ENCODE measurements around the gene LCE1E.

Gene LCE1E

GRCh38 chr1:152758636-152759035 is 27.4 kb upstream of the LCE1E start:
- Histone ChIP-seq H3K4me1 (ENCODE audit: low read length) (no peaks in the 10 kb centered on the region), H3K27me3 (replicated peaks; ENCODE audit: insufficient read depth, low read length) (no peaks in the 10 kb centered on the region), H3K9me3 (replicated peaks; ENCODE audit: insufficient read depth, low read length) (no peaks in the 10 kb centered on the region), H4K20me1 (ENCODE audit: insufficient read depth, low read length) (no peaks in the 10 kb centered on the region), H3F3A (ENCODE audit: insufficient read depth, low read length) (no peaks in the 10 kb centered on the region), H3K9me2 (replicated peaks; ENCODE audit: insufficient read depth, low read length) (no peaks in the 10 kb centered on the region), H3K4me3 (ENCODE audit: low read length) (no peak overlapping the region), H3K27ac (ENCODE audit: low read length) (no peak overlapping the region), H3K9ac (ENCODE audit: low read length) (no peak overlapping the region), H3K36me3 (replicated peaks; ENCODE audit: insufficient read depth, low read length) (no peaks in the 10 kb centered on the region), H3K4me2 (ENCODE audit: low read depth, low read length) (no peak overlapping the region), H3K79me2 (ENCODE audit: low read length) (no peaks in the 10 kb centered on the region), H2AFZ (ENCODE audit: low read length) (no peak overlapping the region)
- TF ChIP-seq EZH2 (optimal IDR thresholded peaks at IDR 0.05; ENCODE audit: low read depth, low read length) (no peak), EZH2phosphoT487 (IDR thresholded peaks at IDR 0.05; ENCODE audit: low read length) (no peak)
- DNase-seq = no peak

- Histone ChIP-seq H3K9me2 (replicated peaks; ENCODE audit: insufficient read depth, low read length) (no peaks in the 10 kb centered on the region), H3K9me3 (replicated peaks; ENCODE audit: insufficient read depth, low read length) (no peaks in the 10 kb centered on the region), H3F3A (ENCODE audit: insufficient read depth, low read length) (no peaks in the 10 kb centered on the region), H3K27me3 (replicated peaks; ENCODE audit: insufficient read depth, low read length) (no peaks in the 10 kb centered on the region), H3K36me3 (replicated peaks; ENCODE audit: insufficient read depth, low read length) (no peaks in the 10 kb centered on the region), H3K4me3 (ENCODE audit: low read length) (no peak overlapping the region), H3K4me1 (ENCODE audit: low read length) (no peaks in the 10 kb centered on the region), H3K79me2 (ENCODE audit: low read length) (no peaks in the 10 kb centered on the region), H4K20me1 (ENCODE audit: insufficient read depth, low read length) (no peaks in the 10 kb centered on the region), H2AFZ (ENCODE audit: low read length) (no peak overlapping the region), H3K4me2 (ENCODE audit: low read depth, low read length) (no peak overlapping the region), H3K27ac (ENCODE audit: low read length) (no peak overlapping the region), H3K9ac (ENCODE audit: low read length) (no peak overlapping the region)
- TF ChIP-seq EZH2 (optimal IDR thresholded peaks at IDR 0.05; ENCODE audit: low read depth, low read length) (no peak), CTCF (IDR thresholded peaks at IDR 0.05; ENCODE audit: low read length) (no peak), EZH2phosphoT487 (IDR thresholded peaks at IDR 0.05; ENCODE audit: low read length) (no peak)
- DNase-seq = no peak
Measured at GRCh38 chr1:152759453-152760173, 26.4 kb upstream of the LCE1E start.

- no peak overlapping the region for H2AFZ ChIP-seq (ENCODE audit: low read length)
- TF ChIP-seq EZH2 (optimal IDR thresholded peaks at IDR 0.05; ENCODE audit: low read depth, low read length) (no peak), CTCF (IDR thresholded peaks at IDR 0.05; ENCODE audit: low read length) (no peak), EZH2phosphoT487 (IDR thresholded peaks at IDR 0.05; ENCODE audit: low read length) (no peak)
- H3K4me3 ChIP-seq (ENCODE audit: low read length) = no peak overlapping the region
- no peak overlapping the region for H3K9ac ChIP-seq (ENCODE audit: low read length)
- H3K4me1 ChIP-seq (ENCODE audit: low read length) = no peaks in the 10 kb centered on the region
- no peaks in the 10 kb centered on the region for H3F3A ChIP-seq (ENCODE audit: insufficient read depth, low read length)
- H3K4me2 ChIP-seq (ENCODE audit: low read depth, low read length) = no peak overlapping the region
- H3K36me3 ChIP-seq (replicated peaks; ENCODE audit: insufficient read depth, low read length) = no peaks in the 10 kb centered on the region
- H3K79me2 ChIP-seq (ENCODE audit: low read length) = no peaks in the 10 kb centered on the region
- no peaks in the 10 kb centered on the region for H4K20me1 ChIP-seq (ENCODE audit: insufficient read depth, low read length)
- DNase-seq = no peak
- H3K27me3 ChIP-seq (replicated peaks; ENCODE audit: insufficient read depth, low read length) = no peaks in the 10 kb centered on the region
- H3K9me3 ChIP-seq (replicated peaks; ENCODE audit: insufficient read depth, low read length) = no peaks in the 10 kb centered on the region
- no peaks in the 10 kb centered on the region for H3K9me2 ChIP-seq (replicated peaks; ENCODE audit: insufficient read depth, low read length)
- H3K27ac ChIP-seq (ENCODE audit: low read length) = no peak overlapping the region
Measured at GRCh38 chr1:152760551-152761190, 25.4 kb upstream of the LCE1E start.

All from MM.1S (cell line).